Thoracic aorta (tissue), 2 donors: Measurements from ENCODE around the gene PCBP3. TPM values are rescaled to one million over a fixed set of nuclear protein-coding genes. Genes with fewer than 3 reads are reported as not detected.

Source experiments
- ATAC-seq: fragments of 150-250 bp; one replicate; pipeline ENCODE4 v1.8.0; 2017; ENCODE audit warnings: low read depth; ENCODE audit not compliant: insufficient number of reproducible peaks, low FRiP score
- DNase-seq: peaks from one replicate; pipeline ENCODE4 v3.0.0-alpha.2; 2020; ENCODE audit warnings: low spot score
- H3K27ac ChIP-seq, 2 donors: fragments of 200-600 bp; sonication (generic); 1 replicate in 1 of 2; 2 replicates in 1 of 2; pipeline ENCODE4 v1.5.1; 2016; ENCODE audit warnings: mild to moderate bottlenecking in 2 of 2, moderate library complexity in 2 of 2
- H3K27me3 ChIP-seq: fragments of 200-600 bp; sonication (generic); replicated peaks from 2 replicates; pipeline ENCODE4 v1.6.0; 2016; ENCODE audit warnings: mild to moderate bottlenecking; ENCODE audit not compliant: insufficient read depth
- H3K36me3 ChIP-seq: fragments of 200-600 bp; sonication (generic); one replicate; pipeline ENCODE4 v1.5.1; 2016
- H3K4me1 ChIP-seq, 2 donors: fragments of 200-600 bp; sonication (generic); 1 replicate in 1 of 2; 2 replicates in 1 of 2; pipeline versions ENCODE4 v1.5.1 to v1.6.0; 2016; ENCODE audit warnings: low read depth in 2 of 2, mild to moderate bottlenecking in 1 of 2; ENCODE audit not compliant: control insufficient read depth in 1 of 2
- H3K4me3 ChIP-seq: fragments of 200-600 bp; sonication (generic); 2 replicates; pipeline ENCODE4 v1.5.1; 2016; ENCODE audit warnings: mild to moderate bottlenecking
- H3K9me3 ChIP-seq: fragments of 200-600 bp; sonication (generic); 2 replicates; pipeline ENCODE4 v1.5.1; 2016
- CTCF ChIP-seq: fragments of 200-600 bp; sonication (generic); IDR thresholded peaks from one replicate; pipeline ENCODE4 v1.5.1; 2019; ENCODE audit warnings: antibody characterized with exemption
- total RNA-seq, 2 donors: library from RNA; depleted of rRNA; stranded (reverse); fragments of >200 nt; gene quantifications; one replicate each; pipeline versions ENCODE4 v1.1.0 to v1.2.3, GENCODE V29; 2016

Gene PCBP3
- total RNA-seq, 2 donors from 2014 or later = 4.5 to 28.4 TPM

GRCh38 chr21:45845770-45846090 lies 202.2 kb downstream of the PCBP3 start:
- peaks cover 3% of the 10 kb centered on the region for H3K9me3 ChIP-seq
- H3K4me1 ChIP-seq = peaks cover 0 to 21% of the 10 kb centered on the region in 2 donors
- H3K27ac ChIP-seq = no peak overlapping the region
- ATAC-seq (no peak), DNase-seq (no peak)
- H3K36me3 ChIP-seq = no peaks in the 10 kb centered on the region
- no peak overlapping the region for H3K4me3 ChIP-seq
- TF ChIP-seq CTCF = no peak
- H3K27me3 ChIP-seq = no peaks in the 10 kb centered on the region

- DNase-seq (no peak), ATAC-seq (no peak)
- Histone ChIP-seq H3K9me3 (no peaks in the 10 kb centered on the region), H3K27ac (peak overlapping the region in 1 of 2 donors; percentile 1), H3K4me3 (no peak overlapping the region), H3K27me3 (no peaks in the 10 kb centered on the region), H3K4me1 (peaks cover 0 to 21% of the 10 kb centered on the region in 2 donors), H3K36me3 (no peaks in the 10 kb centered on the region)
- TF ChIP-seq CTCF = no peak
Observed at GRCh38 chr21:45846373-45847160, 203.0 kb downstream of the PCBP3 start.

GRCh38 chr21:45847870-45848269 lies 204.3 kb downstream of the PCBP3 start:
- TF ChIP-seq CTCF = no peak
- H3K4me1 ChIP-seq = peaks cover 0 to 21% of the 10 kb centered on the region in 2 donors
- H3K27me3 ChIP-seq = no peaks in the 10 kb centered on the region
- no peaks in the 10 kb centered on the region for H3K36me3 ChIP-seq
- DNase-seq (no peak), ATAC-seq (no peak)
- no peaks in the 10 kb centered on the region for H3K9me3 ChIP-seq
- no peak overlapping the region for H3K27ac ChIP-seq
- no peak overlapping the region for H3K4me3 ChIP-seq

GRCh38 chr21:45848331-45848730 lies 204.8 kb downstream of the PCBP3 start:
- DNase-seq (no peak), ATAC-seq (no peak)
- no peaks in the 10 kb centered on the region for H3K27me3 ChIP-seq
- peaks cover 0 to 21% of the 10 kb centered on the region in 2 donors for H3K4me1 ChIP-seq
- H3K27ac ChIP-seq = no peak overlapping the region
- H3K9me3 ChIP-seq = no peaks in the 10 kb centered on the region
- no peak for TF ChIP-seq CTCF
- H3K36me3 ChIP-seq = no peaks in the 10 kb centered on the region
- H3K4me3 ChIP-seq = no peak overlapping the region

GRCh38 chr21:45848805-45849204 lies 205.3 kb downstream of the PCBP3 start:
- no peaks in the 10 kb centered on the region for H3K36me3 ChIP-seq
- H3K9me3 ChIP-seq = no peaks in the 10 kb centered on the region
- no peak overlapping the region for H3K4me3 ChIP-seq
- DNase-seq (no peak), ATAC-seq (no peak)
- no peak overlapping the region for H3K27ac ChIP-seq
- peaks cover 0 to 21% of the 10 kb centered on the region in 2 donors for H3K4me1 ChIP-seq
- TF ChIP-seq CTCF = no peak
- H3K27me3 ChIP-seq = no peaks in the 10 kb centered on the region
